AG04449 (cell line): ENCODE results near the gene SDSL.

Source experiments
- CTCF ChIA-PET: fragments of 350-600 bp; formaldehyde crosslinking; extraction: SDS; loops from one replicate; lab custom pipeline; 2021; ENCODE audit warnings: antibody characterized with exemption; lab: Yijun Ruan, JAX
- POLR2A ChIA-PET: fragments of 400-600, 350-600 bp; formaldehyde crosslinking; extraction: SDS; loops from one replicate; lab custom pipeline; 2020; ENCODE audit warnings: antibody characterized with exemption, inconsistent platforms; lab: Yijun Ruan, JAX
- DNase-seq: peaks from one replicate; pipeline ENCODE4 v3.0.0-alpha.2; 2010; ENCODE audit warnings: low read depth, low spot score
- H3K4me3 ChIP-seq: 2 replicates; pipeline ENCODE4 v1.5.1; 2011; ENCODE audit warnings: low read depth, mild to moderate bottlenecking, control low read depth, low read length
- TF ChIP-seq, protein P1 (sequence below): IDR thresholded peaks from one replicate; pipeline ENCODE4 v1.5.1; 2011; ENCODE audit warnings: mild to moderate bottlenecking, moderate library complexity, low read length, control low read depth, inconsistent platforms; ENCODE audit not compliant: insufficient read depth; ENCODE audit errors: missing control alignments

Gene SDSL

DNA sequence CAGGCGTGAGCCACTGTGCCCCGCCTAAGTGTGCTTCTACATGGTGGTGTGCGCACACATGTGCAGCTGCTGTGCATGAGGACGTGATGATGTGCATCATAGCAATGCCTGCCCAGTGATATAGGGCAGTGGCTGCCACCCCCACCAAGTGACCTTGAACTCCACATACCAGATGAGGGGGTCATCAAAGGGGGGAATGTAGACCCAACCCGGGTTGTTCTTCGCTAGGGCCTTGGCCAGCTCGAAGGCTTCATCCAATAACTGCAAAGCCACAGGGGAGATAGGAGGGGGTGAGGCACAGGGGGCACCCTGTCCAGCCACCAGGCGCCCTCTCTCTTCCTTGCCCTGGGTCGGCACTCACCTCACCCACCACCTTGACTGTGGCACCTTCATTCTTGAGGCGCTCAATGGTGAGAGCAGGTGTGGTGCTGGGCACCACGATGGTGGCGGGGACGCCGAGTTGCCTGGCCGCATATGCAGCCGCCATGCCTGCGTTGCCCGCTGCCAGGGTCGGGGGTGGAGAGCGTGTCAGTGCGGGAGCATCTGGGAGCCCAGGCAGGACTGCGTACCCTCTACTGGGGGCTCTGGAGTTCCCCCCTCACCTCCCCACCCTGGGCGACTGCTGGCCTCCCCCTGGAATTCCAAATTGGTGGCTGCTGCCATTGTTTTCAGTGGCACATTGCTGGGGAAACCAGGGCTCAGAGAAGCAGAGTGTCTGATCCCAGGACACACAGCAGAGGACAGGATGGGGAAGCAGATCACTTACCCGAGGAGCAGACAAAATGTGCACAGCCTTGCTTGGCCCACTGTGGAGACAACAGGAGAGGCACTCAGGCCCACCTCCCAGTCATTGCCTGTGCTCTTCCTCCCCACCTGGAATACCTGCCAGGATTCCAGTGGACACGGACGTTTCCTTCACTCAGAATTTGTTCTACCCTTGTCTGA lies 23.6 kb upstream of the SDSL start:
- ChIA-PET CTCF (no interaction called here), POLR2A (no interaction called here)
- no peak overlapping the region for H3K4me3 ChIP-seq
- DNase-seq, result no peak
- TF ChIP-seq, protein P1, sequence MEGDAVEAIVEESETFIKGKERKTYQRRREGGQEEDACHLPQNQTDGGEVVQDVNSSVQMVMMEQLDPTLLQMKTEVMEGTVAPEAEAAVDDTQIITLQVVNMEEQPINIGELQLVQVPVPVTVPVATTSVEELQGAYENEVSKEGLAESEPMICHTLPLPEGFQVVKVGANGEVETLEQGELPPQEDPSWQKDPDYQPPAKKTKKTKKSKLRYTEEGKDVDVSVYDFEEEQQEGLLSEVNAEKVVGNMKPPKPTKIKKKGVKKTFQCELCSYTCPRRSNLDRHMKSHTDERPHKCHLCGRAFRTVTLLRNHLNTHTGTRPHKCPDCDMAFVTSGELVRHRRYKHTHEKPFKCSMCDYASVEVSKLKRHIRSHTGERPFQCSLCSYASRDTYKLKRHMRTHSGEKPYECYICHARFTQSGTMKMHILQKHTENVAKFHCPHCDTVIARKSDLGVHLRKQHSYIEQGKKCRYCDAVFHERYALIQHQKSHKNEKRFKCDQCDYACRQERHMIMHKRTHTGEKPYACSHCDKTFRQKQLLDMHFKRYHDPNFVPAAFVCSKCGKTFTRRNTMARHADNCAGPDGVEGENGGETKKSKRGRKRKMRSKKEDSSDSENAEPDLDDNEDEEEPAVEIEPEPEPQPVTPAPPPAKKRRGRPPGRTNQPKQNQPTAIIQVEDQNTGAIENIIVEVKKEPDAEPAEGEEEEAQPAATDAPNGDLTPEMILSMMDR, result no peak

DNA sequence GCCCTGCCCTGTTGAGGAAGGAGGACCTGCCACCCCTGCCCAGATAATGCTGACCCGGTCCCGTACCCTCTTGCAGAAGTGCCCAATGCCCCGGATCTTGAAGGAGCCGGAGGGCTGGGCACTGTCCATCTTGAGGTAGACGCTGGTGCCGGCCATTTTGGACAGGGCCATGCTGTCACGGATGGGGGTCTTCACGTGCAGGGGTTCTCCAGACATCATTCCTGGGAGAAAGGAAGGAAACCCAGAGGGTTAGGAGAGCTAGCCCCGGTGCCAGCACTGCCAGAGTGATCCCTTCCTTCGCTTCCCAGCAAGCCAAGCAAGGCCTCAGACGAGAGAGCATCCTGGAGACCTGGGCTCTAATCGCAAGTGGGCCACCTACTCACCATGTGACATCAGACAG lies 22.7 kb upstream of the SDSL start:
- POLR2A ChIA-PET, result no interaction called here

DNA sequence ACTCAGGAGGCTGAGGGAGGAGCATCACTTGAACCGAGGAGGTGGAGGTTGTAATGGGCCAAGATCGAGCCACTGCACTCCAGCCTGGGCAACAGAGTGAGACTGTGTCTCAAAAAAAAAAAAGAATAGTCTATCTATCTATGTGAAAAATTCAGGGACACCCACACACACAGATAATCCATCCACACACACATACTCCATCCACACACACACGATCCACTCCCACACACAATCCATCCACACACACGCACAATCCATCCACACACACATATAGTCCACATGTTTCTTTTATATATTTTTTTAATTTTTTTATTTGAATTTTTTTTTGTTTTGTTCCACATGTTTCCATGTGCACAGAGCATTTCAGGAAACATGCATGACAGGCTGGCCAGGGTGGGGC lies 21.8 kb upstream of the SDSL start:
- TF ChIP-seq, protein P1, result no peak
- ChIA-PET POLR2A (no interaction called here), CTCF (interaction anchor here (0.8 kb wide), 1 partner anchor 18 kb away, joined by 3 read pairs; no protein-coding TSS in a partner anchor)
- no peak for DNase-seq
- no peak overlapping the region for H3K4me3 ChIP-seq

More for the DNA sequence above, 22.7 kb upstream of the SDSL start:
- CTCF ChIA-PET, result no interaction called here
- no peak overlapping the region for H3K4me3 ChIP-seq
- TF ChIP-seq, protein P1, result no peak
- DNase-seq, result no peak

DNA sequence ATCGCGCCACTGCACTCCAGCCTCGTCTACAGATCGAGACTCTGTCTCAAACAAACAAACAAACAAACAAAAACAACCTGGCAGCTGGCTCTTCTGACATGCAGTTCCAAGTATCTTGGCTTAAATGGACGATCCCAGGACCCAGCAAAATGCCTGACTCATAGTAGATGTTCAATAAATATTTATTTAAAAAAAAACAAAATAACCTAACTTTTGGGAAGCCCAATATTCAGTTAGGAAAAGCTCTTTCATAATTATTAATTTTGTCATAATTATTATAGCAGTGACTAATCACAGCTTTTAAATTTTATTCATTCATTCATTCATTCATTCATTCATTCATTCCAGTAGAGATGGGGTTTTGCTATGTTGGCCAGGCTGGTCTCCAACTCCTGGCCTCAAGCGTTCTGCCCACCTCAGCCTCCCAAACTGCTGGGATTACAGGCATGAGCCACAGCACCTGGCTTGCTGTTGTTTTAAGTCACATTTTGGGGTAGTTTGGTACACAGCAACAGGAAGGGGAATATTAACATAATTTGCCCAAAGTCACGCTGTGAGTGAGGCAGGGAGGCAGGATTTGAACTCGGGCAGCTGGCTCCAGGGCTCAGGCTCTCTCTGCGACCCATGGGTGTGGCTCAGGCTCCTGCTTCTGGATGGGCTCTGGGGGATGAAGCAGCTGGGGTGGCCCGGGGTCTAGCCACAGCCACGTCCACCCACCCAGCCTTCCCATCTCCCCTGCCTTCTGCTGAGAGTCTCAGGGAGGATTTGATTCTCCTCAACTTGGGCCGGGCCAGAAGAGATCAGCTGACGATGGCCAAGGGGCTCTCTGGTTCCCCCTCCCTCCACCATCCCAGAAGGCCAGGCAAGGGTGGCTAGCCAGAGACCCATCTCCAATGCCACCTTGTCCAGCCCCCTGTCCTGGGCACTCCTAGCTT lies 20.8 kb upstream of the SDSL start:
- CTCF ChIA-PET, result interaction anchor here (0.8 to 1.0 kb wide), 3 partner anchors 19 to 24 kb away, joined by 3 read pairs; no protein-coding TSS in a partner anchor
- no peak for DNase-seq
- TF ChIP-seq, protein P1, result no peak
- no peak overlapping the region for H3K4me3 ChIP-seq
- POLR2A ChIA-PET, result no interaction called here

DNA sequence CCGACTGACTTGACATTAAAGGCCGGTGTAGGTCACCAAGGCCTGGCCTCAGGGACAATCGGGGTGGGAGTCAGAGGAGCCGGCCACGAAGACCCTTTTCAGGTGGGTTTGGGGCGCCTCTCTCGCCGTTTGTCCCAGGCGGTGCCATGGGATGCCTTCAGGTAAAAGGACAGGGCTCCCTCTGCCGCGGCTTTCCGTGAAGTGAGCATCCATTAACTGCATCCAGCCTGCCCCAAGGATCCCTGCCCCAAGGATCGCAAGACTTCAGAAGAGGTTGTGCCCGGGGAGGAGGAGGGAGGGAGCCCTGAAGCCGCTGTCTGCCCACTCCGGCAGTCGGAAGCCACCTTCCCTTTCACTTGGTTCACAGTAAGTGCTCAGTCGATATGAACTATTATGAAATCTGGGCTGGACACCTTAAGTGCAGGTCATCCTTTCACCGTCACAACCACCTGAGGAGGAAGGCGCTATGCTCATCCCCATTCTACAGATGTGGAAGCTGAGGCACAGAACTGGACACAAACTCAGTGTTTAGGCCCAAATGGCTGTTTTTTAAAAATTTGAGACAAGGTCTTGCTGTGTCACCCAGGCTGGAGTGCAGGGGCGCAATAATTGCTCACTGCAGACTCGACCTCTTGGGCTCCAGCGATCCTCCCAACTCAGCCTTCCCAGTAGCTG lies 19.5 kb upstream of the SDSL start:
- TF ChIP-seq, protein P1, result no peak
- no peak overlapping the region for H3K4me3 ChIP-seq
- CTCF ChIA-PET, result interaction anchor here (1.0 to 4.2 kb wide), 2 partner anchors 22 to 23 kb away, joined by 3 to 23 read pairs; no protein-coding TSS in a partner anchor
- no peak for DNase-seq
- POLR2A ChIA-PET, result no interaction called here
